Measurements from ENCODE around the gene TSN. TPM values are rescaled to one million over a fixed set of nuclear protein-coding genes. Genes with fewer than 3 reads are reported as not detected.

TSN gene
- total RNA-seq, 1 donor from 2014 or later: 38.1 TPM

DNA sequence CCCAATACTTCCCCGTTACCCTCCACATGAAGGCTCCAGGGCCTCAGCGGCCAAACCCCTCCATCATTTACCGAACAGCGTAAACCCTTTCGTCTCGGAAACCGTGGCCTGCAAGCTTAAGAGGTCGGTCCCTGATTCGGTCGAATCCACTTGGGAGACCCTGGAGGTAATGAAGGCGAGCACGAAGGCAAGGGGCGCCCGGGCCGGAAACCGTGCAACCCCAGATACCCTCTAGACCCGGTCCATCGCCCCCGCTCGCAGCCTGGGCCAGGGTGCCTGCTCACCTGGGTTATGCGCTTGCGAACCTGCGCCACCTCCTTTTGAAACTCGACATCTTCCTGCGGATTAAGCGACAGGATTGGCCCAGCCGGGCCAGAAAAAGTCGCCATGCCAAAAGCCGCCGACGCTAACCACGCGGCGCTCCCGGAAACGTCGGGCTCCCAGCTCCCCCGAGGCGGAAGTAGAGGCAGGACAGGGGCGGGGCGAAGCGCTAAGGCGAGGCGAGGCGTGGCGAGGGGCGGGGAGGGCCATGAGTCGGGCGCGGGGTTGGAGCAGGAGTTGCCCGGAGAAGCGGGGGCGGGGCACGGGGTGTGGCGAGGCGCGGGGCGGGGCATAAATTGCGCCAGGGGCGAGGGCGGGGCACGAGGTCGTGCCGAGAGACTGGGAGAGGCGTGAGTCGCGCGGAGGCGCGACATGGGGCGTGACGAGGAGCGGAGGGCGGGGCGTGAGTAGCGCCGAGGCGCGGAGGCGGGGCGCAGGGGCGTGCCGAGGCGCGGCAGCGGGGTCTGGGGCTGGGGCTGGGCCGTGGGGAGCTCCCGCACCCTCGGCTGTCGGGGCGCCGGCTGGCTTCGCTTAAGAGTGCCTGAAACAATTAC lies 18.8 kb upstream of the TSN start, which contains the start of gene NIFK:
Gene NIFK (minus strand): TSS at position 414 of the 875 bp plus-strand sequence. CDS start 25 bp downstream, at position 389.
- DNase-seq: peak; percentile 100
- intact Hi-C loops (cut with micrococcal nuclease): no loop called here
- ATAC-seq: peak; percentile 98

- ATAC-seq (no peak), DNase-seq (no peak)
- intact Hi-C loops (cut with micrococcal nuclease): no loop called here
Observed at GRCh38 chr2:121740973-121741372, 14.5 kb upstream of the TSN start.

- ATAC-seq (no peak), DNase-seq (no peak)
- intact Hi-C loops (cut with micrococcal nuclease): no loop called here
Observed at GRCh38 chr2:121741450-121741849, 14.0 kb upstream of the TSN start.

- intact Hi-C loops (cut with micrococcal nuclease): no loop called here
- DNase-seq (no peak), ATAC-seq (no peak)
Observed at GRCh38 chr2:121746071-121746578, 9.3 kb upstream of the TSN start.

DNA sequence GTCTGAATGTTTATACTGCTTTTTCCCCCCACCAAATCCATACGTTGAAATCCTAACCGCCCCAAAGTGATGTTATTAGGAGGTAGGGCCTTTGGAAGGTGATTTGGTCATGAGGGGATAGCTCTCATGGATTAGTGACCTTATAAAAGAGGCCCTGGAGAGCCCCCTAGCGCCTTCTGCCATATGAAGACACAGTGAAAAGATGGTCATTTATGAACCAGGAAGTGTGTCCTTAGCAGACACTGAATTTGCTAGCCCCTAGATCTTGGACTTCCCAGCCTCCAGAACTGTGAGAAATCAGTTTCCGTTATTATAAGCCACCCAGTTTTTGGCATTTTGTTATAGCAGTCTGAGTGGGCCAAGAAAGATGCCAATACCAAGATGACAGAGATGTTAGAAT lies 7.2 kb upstream of the TSN start:
- DNase-seq (no peak), ATAC-seq (peak; percentile 53)
- intact Hi-C loops (cut with micrococcal nuclease): no loop called here

DNA sequence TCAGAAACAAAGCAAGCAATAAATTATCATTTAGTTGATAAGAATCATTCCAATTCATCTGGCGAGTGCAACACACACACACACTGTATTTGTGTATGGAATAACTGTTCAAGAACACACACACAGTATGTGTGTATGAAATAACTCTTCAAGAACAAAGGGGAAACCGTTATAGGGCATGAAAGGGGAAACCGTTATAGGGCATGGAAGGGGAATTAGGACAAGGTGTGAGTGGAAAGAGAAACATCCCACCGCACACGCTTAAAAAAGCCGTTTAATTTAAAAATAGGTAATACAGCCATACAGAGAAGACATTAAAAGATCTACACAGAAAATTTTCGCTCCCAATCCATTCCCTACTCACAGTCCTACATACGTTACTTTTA lies 607 bp upstream of the TSN start:
- no peak for ATAC-seq
- intact Hi-C loops (cut with micrococcal nuclease): no loop called here
- no peak for DNase-seq

DNA sequence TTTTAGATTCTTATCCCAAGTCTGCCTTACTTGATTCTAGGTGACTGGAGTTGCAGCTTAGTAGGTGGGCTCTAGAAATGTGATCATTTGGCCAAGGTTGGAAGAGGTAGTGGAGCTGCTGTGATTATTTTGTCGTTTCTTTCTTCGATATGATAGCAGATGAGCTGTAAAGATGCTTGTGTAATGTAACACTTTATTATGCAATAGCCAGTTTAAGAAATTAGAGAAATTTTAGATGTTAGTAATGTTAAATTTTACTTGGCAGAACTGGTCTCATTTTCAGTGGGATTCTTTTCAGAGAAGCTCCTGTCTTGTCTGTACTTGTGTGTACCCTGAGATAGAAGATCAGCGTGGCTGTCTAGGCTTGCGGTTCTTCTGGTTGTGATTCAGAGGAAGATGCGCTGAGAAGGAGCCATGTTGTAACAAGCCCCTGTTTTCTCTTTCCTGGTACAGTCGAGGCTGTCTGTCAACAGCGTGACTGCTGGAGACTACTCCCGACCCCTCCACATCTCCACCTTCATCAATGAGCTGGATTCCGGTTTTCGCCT lies 9.3 kb downstream of the TSN start:
- ATAC-seq (no peak), DNase-seq (no peak)
- intact Hi-C loops (cut with micrococcal nuclease): no loop called here

- ATAC-seq: no peak
- intact Hi-C loops (cut with micrococcal nuclease): no loop called here
- no peak for DNase-seq
Observed at GRCh38 chr2:121766624-121767023, 11.2 kb downstream of the TSN start.

DNA sequence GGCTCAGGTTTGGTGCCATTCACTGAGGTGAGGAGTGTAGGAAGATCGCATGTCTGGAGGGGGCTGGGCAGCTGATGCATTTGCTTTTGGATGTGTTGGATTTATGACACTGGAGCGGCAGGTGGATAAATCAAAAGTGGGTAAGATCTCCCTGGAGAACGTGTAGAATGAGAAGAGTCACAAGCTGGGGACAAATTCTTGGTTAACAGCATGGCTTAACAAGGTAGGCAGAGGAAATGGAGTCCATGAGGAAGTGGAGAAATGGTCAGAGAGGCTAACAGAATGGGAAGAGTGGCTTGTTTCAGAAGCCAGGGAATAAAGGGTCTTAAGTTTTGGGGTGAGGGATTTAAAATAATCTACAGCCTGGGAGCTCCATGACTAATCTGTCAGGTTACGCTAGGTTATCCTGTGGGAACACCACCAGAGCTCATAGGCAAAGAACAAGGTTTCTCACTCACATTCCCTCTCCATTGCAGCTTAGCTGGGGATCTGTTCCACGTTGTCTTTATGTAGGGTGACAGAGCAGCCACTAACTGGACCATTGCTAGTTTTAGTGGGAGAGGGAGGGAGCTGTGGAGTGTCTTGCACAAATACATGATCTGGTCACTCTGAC lies 12.8 kb downstream of the TSN start:
- intact Hi-C loops (cut with micrococcal nuclease): no loop called here
- no peak for ATAC-seq
- DNase-seq: no peak

DNA sequence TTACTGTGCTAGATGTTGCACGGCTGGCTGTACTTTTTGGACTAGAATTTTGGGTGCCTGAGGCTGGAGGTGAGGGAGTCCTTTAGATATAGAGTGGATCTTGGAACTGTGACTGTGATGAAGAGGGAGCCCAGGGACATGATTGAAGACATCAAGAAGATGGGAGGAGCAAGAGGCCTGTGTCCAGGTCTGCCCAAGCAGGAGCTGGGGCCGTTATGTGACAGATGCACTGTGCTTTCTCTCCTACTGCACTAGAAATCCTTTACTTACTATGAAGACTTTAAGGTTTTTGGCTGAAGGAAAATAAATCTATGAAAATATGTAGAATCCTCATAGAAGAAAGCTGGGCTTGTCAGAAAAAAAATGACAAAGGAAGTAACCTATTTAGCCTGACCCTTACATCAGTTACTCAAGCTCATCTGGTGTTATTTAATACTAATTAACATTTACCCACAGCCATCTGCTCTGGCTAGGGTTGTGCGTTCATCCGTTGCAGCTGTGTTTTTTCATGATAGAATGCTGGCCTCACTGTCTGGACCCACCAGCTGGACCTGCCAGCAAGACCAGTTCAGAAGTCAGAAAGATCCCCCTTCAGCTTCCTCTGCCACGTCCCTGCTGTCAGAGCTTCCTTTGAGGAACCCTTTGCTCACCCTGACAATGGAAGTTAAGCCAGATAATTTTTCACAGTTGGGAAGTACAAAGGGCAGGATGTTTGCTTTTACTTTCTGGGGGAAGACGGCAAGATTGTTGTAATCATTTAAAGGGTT lies 16.7 kb downstream of the TSN start:
- ATAC-seq (peak; percentile 61), DNase-seq (no peak)
- intact Hi-C loops (cut with micrococcal nuclease): no loop called here

DNA sequence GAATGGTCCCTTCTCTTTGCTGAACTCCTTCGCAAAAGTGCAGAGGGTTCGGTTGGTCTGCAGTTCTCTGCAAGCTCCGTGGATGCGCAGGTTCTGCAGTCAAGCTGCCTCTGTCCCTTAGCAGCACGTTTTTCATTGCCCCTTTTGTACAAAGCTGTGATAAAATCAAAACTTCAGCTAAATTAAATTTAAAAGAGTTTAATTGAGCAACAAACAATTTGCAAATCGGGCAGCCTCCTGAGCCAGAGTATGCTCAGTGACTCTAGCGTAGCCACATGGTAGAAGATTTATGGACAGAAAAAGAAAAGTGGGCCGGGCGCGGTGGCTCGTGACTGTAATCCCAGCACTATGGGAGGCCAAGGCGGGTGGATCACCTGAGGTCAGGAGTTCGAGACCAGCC lies 18.8 kb downstream of the TSN start:
- ATAC-seq: no peak
- DNase-seq: no peak
- intact Hi-C loops (cut with micrococcal nuclease): no loop called here

- no peak for ATAC-seq
- DNase-seq: no peak
- intact Hi-C loops (cut with micrococcal nuclease): no loop called here
Observed at GRCh38 chr2:121776361-121776760, 20.9 kb downstream of the TSN start.

DNA sequence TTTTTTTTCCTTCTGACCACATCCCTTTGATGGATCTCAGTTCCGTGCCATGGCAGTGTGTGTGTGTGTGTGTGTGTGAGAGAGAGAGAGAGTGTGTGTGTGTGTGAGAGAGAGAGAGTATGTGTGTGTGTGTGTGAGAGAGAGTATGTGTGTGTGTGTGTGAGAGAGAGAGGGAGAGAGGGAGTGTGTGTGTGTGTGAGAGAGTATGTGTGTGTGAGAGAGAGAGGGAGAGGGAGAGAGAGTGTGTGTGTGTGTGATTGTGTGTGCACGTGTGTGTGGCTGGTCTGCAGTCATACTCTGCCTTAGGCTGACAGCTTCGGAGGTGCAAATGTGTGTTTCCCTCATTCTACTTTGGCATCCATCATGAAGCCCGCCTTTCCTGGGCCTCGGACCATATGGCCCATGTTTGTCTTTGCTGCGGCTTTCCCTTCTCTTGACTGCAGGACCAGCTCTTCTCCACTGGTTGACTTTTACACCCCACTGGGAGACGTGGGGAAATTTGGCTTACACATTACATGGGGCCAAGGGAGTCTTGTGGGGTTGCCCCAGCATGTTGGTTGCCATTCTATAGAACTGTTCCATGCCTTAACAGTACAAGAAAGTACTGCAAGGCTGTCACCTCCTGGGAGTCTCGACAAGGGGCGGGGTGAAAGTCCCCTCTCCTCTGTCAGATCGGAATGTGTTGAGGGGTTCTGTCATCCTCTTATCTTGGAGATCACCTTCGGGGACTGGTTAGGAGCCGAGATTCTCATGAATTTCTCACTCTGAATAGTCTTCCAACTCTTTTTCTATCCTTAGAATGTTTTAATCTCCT lies 21.6 kb downstream of the TSN start:
- DNase-seq (no peak), ATAC-seq (no peak)
- intact Hi-C loops (cut with micrococcal nuclease): no loop called here

- DNase-seq: no peak
- no peak for ATAC-seq
- intact Hi-C loops (cut with micrococcal nuclease): no loop called here
Observed at GRCh38 chr2:121777699-121778058, 22.2 kb downstream of the TSN start.

- intact Hi-C loops (cut with micrococcal nuclease): no loop called here
- DNase-seq (no peak), ATAC-seq (no peak)
Observed at GRCh38 chr2:121778741-121779487, 23.5 kb downstream of the TSN start.

DNA sequence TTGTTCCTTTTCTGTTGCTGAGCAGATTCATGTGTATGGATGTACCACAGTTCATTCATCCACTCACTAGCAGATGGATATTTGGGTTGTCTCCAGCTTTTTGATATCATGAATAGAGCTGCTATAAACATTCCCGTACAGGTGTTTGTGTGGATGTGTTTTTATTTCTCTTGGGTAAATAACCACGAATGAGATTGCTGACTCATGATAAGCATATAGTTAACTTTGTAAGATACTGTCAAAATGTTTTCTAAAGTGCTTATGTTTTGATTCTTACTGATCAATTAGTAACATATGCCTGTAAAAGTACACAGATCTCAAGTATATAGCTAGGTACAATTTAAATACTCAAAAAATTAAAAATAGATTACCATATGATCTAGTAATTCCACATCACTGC lies 27.7 kb downstream of the TSN start:
- intact Hi-C loops (cut with micrococcal nuclease): no loop called here
- no peak for DNase-seq
- no peak for ATAC-seq

DNA sequence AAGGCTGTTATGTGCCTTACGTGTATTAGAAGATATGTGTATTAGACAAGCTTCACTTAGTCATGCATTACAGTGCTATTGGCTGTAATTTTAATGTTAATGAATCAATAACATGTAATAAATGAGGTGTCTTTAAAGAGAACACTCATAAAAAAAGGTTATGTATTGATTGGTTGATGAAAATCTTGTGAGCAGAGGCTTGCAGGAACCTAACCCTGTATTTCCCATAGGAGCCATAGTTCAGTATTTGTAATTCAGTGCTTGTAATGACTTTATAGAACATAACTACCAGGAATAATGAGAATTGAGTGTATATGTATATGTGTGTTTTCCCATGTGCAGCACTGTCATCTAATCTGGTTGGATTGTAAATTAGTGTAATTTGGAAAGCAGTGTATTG lies 33.2 kb downstream of the TSN start:
- DNase-seq (no peak), ATAC-seq (no peak)
- intact Hi-C loops (cut with micrococcal nuclease): no loop called here

DNA sequence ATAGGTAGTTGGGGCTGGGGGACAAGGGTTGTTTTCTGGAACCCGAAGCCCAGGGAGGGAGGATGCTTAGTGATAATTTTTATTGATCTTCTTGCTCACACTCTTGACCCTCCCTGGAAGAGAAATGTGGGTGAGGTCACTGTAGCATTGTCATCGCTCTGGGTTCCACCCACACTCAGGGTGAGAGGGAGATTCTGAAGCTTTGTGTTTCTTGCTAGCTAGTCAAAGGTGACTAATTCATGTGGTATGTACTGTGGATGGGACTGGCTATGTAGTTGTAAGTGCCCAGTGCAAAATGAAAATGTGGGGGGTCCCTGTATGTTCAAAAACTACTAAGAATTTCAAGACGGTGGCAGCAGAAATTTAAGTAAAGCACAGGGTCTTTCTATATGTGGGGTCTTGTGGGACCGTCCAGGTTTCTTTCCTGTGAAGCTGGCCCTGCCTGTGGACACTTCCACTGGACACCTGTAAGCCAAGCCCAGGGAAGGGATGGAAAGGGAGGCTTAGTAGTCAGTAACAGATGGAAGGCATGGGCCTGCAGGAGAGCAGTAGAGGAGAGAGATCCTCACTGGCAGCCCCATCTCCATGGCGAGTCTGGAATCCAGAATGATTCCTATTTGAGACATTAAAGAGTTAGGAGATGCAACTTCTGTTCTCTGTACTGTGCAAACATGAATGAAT lies 35.0 kb downstream of the TSN start:
- intact Hi-C loops (cut with micrococcal nuclease): no loop called here
- DNase-seq (no peak), ATAC-seq (no peak)
